ENCODE results near the gene EPB41. TPM values are rescaled to one million over a fixed set of nuclear protein-coding genes. Genes with fewer than 3 reads are reported as not detected.

The EPB41 gene
- total RNA-seq, 1 donor from 2014 or later: 82.6 TPM

DNA sequence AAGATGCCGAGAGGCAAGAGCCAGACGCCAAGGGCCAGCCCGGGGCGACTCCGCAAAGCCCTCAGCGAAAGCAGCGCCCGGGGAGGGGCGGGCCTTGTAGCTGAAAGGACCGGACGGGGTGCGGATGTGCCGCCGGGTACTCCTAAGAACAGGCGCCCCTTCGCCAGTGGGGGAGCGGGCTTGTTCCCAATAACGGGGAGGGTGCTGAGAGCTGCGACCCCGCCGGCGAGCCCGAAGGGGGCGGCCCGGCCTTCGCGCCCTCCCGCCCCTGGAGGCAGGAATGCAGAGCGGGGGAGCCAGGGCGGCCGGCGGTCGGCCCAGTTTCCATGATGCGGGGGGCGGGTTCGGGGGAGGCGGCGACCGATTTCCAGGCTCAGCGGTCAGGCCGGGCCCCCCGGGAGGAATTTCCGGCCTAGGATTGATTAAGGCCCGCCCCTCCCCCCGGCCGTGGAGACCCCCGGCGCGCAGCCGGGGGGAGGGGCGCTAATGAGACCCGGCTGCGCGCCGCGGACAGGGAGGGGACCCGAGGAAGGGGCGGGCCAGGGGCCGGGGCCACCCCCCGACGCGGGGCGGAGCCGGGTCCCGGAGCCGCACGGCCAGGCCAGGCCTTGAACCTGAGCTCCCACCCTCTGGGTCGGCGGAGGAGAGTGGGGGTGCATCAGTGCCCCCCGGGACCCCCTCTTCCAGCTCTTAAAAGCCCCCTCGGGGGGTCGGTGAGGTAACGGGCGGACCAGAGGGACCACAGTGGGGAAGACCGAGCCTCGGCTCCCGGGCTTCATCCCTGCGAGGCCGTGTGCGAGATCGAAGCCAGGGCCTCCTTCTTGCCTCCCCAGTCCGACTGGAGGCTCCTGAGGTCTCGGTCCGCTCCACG is 210.2 kb downstream of the EPB41 start:
- Mint-ChIP-seq H3K27me3 (ENCODE audit: unreplicated experiment) (peaks cover 8% of the 10 kb centered on the region), H3K4me1 (ENCODE audit: unreplicated experiment) (peaks cover 6% of the 10 kb centered on the region), H3K27ac (ENCODE audit: unreplicated experiment) (no peak overlapping the region), H3K4me3 (ENCODE audit: unreplicated experiment) (peak overlapping the region; percentile 65), H3K9me3 (ENCODE audit: unreplicated experiment) (no peaks in the 10 kb centered on the region), H3K36me3 (ENCODE audit: low read depth, unreplicated experiment) (peaks cover 5% of the 10 kb centered on the region)
- TF ChIP-seq CTCF (IDR thresholded peaks at IDR 0.05; ENCODE audit: unreplicated experiment): peak; percentile 73
- peak; percentile 77 for DNase-seq (ENCODE audit: low spot score)

GRCh38 chr1:29125237-29125641 is 210.9 kb downstream of the EPB41 start:
- Mint-ChIP-seq H3K27ac (ENCODE audit: unreplicated experiment) (peak overlapping the region; percentile 45), H3K36me3 (ENCODE audit: low read depth, unreplicated experiment) (no peaks in the 10 kb centered on the region), H3K4me1 (ENCODE audit: unreplicated experiment) (peaks cover 6% of the 10 kb centered on the region), H3K9me3 (ENCODE audit: unreplicated experiment) (no peaks in the 10 kb centered on the region), H3K4me3 (ENCODE audit: unreplicated experiment) (peak overlapping the region; percentile 79), H3K27me3 (ENCODE audit: unreplicated experiment) (peaks cover 7% of the 10 kb centered on the region)
- TF ChIP-seq CTCF (IDR thresholded peaks at IDR 0.05; ENCODE audit: unreplicated experiment): no peak
- no peak for DNase-seq (ENCODE audit: low spot score)

GRCh38 chr1:29125788-29126187 is 211.4 kb downstream of the EPB41 start:
- DNase-seq (ENCODE audit: low spot score): no peak
- Mint-ChIP-seq H3K27ac (ENCODE audit: unreplicated experiment) (peak overlapping the region; percentile 57), H3K36me3 (ENCODE audit: low read depth, unreplicated experiment) (no peaks in the 10 kb centered on the region), H3K4me1 (ENCODE audit: unreplicated experiment) (peaks cover 6% of the 10 kb centered on the region), H3K4me3 (ENCODE audit: unreplicated experiment) (peak overlapping the region; percentile 79), H3K9me3 (ENCODE audit: unreplicated experiment) (no peaks in the 10 kb centered on the region), H3K27me3 (ENCODE audit: unreplicated experiment) (peaks cover 2% of the 10 kb centered on the region)
- TF ChIP-seq CTCF (IDR thresholded peaks at IDR 0.05; ENCODE audit: unreplicated experiment): no peak

DNA sequence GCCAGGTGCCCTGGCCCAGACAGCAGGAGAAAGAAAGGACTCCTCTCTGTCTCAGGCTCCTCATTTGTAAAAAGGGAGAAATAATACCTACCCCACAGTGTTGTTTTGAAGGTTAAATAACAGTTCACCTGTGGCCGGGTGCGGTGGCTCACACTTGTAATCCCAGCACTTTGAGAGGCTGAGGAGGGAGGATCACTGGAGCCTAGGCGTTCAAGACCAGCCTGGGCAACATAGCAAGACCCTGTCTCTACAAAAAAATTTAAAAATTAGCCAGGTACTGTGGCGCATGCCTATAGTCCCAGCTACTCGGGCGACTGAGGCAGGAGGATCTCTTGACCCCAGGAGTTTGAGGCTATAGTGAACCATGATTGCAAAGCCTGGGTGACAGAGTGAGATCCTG is 211.8 kb downstream of the EPB41 start:
- Mint-ChIP-seq H3K4me1 (ENCODE audit: unreplicated experiment) (peaks cover 6% of the 10 kb centered on the region), H3K36me3 (ENCODE audit: low read depth, unreplicated experiment) (no peaks in the 10 kb centered on the region), H3K4me3 (ENCODE audit: unreplicated experiment) (peak overlapping the region; percentile 79), H3K9me3 (ENCODE audit: unreplicated experiment) (no peaks in the 10 kb centered on the region), H3K27ac (ENCODE audit: unreplicated experiment) (peak overlapping the region; percentile 57), H3K27me3 (ENCODE audit: unreplicated experiment) (peaks cover 1% of the 10 kb centered on the region)
- DNase-seq (ENCODE audit: low spot score): no peak
- TF ChIP-seq CTCF (IDR thresholded peaks at IDR 0.05; ENCODE audit: unreplicated experiment): no peak

DNA sequence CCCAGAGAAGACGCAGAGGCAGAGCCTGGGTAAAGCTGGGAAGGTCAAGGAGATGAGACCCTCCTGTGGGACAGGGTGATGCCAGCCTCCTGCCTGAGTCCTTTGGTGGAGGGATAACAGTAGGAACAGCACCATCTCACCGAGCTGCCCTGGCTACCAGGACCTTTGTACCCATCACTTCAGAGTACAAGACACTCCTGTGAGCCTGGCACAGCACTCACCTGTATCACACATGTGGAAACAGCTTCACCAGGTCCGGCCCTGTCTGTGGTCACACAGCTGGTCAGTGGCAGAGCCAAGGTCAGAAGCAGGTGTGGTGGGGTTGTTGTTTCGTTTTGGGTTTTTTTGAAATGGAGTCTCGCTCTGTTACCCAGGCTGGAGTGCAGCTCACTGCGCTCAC is 214.4 kb downstream of the EPB41 start:
- H3K9me3 Mint-ChIP-seq (ENCODE audit: unreplicated experiment): no peaks in the 10 kb centered on the region
- H3K27me3 Mint-ChIP-seq (ENCODE audit: unreplicated experiment): peaks cover 2% of the 10 kb centered on the region
- no peaks in the 10 kb centered on the region for H3K36me3 Mint-ChIP-seq (ENCODE audit: low read depth, unreplicated experiment)
- peaks cover 8% of the 10 kb centered on the region for H3K4me1 Mint-ChIP-seq (ENCODE audit: unreplicated experiment)
- H3K4me3 Mint-ChIP-seq (ENCODE audit: unreplicated experiment): no peak overlapping the region
- no peak for DNase-seq (ENCODE audit: low spot score)
- no peak for TF ChIP-seq CTCF (IDR thresholded peaks at IDR 0.05; ENCODE audit: unreplicated experiment)
- no peak overlapping the region for H3K27ac Mint-ChIP-seq (ENCODE audit: unreplicated experiment)

Data from endothelial cell (in vitro differentiated cells).